Esophagus muscularis mucosa (tissue), 3 donors: ENCODE results near the gene PDZRN3.

Experiments used
- POLR2A ChIP-seq: fragments of 450-650 bp; IDR thresholded peaks from one replicate; pipeline ENCODE4 v1.6.1; 2017; ENCODE audit warnings: antibody characterized with exemption, moderate library complexity, mild to moderate bottlenecking, low read depth
- POLR2AphosphoS5 ChIP-seq, 2 donors: sonication (generic); formaldehyde crosslinking; IDR thresholded peaks; one replicate each; pipeline ENCODE4 v1.6.1; 2017; ENCODE audit warnings: antibody characterized with exemption in 2 of 2
- TF ChIP-seq, protein P1 (sequence below), 3 experiments: fragments of 200-600 bp in 2 of 3; fragments of 450-650 bp in 1 of 3; sonication (generic) in 2 of 3; IDR thresholded peaks; one replicate each; pipeline ENCODE4 v1.5.1; 2017 to 2019; ENCODE audit warnings: antibody characterized with exemption in 3 of 3, mild to moderate bottlenecking in 2 of 3, moderate library complexity in 1 of 3

DNA sequence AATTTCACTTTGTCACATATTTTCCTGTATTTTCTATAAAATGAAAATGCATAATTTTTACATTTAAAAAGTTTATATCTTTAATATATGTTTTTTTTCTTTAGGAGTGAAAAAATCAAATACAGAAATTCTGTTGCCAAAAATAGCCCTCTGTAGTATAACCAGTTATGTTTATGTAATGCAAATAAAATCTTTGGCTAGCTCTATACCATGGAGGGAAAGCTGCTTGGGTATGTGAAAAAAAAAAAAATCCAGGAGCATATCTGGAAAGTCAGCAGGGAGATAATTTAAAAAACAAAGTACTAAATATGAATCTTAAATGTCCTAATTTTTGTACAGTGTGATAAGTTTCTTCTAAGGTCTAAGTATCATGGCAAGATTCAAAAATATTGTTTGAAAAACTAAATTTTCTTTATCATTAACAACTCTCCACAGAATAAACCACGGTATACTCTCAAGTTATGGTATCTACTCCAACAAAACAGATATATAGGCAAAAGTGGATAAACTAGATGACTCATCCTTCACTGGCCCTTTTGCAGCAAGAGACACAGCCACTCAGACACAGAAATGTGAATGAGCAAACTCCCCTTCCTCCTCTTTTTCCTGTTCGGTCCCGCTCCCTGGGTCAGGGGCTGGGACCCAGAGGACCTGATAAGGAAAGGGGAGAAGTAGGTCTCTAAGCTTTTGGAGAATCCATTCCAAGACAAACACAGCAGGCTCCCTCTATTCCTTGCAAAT lies 66.6 kb downstream of the PDZRN3 start:
- TF ChIP-seq, protein P1, sequence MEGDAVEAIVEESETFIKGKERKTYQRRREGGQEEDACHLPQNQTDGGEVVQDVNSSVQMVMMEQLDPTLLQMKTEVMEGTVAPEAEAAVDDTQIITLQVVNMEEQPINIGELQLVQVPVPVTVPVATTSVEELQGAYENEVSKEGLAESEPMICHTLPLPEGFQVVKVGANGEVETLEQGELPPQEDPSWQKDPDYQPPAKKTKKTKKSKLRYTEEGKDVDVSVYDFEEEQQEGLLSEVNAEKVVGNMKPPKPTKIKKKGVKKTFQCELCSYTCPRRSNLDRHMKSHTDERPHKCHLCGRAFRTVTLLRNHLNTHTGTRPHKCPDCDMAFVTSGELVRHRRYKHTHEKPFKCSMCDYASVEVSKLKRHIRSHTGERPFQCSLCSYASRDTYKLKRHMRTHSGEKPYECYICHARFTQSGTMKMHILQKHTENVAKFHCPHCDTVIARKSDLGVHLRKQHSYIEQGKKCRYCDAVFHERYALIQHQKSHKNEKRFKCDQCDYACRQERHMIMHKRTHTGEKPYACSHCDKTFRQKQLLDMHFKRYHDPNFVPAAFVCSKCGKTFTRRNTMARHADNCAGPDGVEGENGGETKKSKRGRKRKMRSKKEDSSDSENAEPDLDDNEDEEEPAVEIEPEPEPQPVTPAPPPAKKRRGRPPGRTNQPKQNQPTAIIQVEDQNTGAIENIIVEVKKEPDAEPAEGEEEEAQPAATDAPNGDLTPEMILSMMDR (IDR thresholded peaks at IDR 0.05): no peak
- TF ChIP-seq POLR2AphosphoS5 (IDR thresholded peaks at IDR 0.05): no peak
- no peak for TF ChIP-seq POLR2A
